HG03175 (cell line): ENCODE results near the gene NID1.
"Not testable (repeated sequence)": the region's sequence is repeated elsewhere in the genome, so short reads cannot be mapped to it uniquely, and the experiment has no call there.

ENCODE experiments used
- ATAC-seq: cut with Tn5 transposase; IDR thresholded peaks from one replicate; pipeline ENCODE4 v1.9.1; 2021; ENCODE audit warnings: mild to moderate bottlenecking, moderate library complexity; ENCODE audit not compliant: unreplicated experiment

NID1 gene

GRCh38 chr1:236029428-236029940, 35.4 kb downstream of the NID1 start:
- ATAC-seq = no peak

- ATAC-seq = no peak
Observed at GRCh38 chr1:236027104-236027503, 37.8 kb downstream of the NID1 start.

DNA sequence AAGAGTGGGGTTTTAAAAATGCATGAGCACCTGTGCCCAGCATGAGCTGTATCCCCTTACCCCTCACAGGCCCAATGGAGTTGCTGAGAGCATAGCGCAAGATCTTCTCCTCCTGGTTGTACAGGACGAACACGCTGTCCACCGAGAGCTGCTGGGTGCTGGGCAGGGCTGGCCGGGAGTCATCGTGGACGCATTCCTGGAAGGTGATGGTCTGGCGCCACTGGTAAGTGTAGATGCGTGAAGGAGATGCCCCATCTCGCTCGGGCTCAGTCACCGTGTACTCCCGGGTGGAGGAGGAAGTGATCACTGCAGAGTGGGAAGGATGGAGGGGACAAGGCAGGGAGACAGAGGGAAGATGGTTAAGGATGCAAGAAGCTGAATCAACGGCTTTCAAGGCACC, 39.1 kb downstream of the NID1 start:
- no peak for ATAC-seq

GRCh38 chr1:236024641-236025040, 40.2 kb downstream of the NID1 start:
- ATAC-seq = no peak

GRCh38 chr1:236023926-236024565, 40.8 kb downstream of the NID1 start:
- no peak for ATAC-seq

DNA sequence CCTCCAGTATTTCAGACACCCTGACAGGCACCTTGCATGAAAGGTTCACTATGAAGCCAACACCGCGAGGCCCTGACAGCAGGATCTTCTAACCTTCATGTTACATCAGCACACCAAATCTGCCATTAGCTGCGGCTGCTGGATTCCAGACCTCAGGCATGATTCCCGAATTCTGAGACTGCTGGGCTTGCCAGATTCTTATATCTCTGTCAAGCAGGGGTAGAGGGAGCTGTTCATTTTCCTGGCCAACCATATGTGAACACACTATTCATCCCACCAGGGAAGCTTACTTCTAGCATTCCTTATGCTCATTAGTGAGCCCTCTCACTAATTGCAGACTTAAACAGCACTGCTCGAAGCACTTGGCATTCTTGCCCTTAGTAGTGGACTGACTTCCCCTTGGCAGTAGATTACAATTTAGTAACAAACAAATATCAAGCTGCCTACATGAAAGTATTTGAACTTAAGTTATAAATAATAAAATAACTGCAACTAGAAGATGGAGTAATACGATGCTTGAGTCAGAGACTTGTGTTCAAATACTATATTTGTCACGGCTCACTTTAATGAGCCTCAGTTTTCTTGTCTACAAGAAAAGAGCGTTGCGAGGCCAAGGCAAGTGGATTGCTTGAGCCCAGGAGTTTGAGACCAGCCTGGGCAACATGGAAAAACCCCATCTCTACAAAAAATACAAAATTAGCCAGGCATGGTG, 43.3 kb downstream of the NID1 start:
- no peak for ATAC-seq

GRCh38 chr1:236020359-236021219, 44.3 kb downstream of the NID1 start:
- no peak for ATAC-seq

DNA sequence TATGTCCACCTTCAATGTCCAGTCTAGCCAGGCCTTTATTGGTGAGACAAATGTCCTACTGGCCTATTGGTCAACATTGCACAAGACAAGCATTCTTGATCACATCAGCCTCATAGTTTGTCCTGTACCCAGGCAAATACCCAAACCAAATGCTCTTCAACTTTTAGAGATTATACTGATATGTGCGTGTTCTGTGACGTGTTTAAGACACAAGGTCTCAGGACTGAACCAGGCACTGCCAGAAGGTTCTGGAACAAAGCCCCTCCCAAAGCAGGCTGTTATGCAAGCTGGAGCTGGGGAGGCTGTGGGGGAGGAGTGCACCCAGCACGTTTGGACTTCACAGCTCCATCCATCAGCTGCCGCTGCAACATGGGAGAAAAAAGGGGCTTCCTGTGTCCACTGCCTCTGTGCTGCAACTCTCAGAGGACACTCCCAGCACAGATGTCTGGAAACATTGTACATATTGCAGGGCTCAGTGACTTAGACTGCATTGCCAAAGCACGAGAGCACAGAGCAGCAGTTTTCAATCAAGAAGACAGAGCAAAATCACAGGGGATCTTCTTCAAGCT, 45.9 kb downstream of the NID1 start:
- ATAC-seq = no peak

DNA sequence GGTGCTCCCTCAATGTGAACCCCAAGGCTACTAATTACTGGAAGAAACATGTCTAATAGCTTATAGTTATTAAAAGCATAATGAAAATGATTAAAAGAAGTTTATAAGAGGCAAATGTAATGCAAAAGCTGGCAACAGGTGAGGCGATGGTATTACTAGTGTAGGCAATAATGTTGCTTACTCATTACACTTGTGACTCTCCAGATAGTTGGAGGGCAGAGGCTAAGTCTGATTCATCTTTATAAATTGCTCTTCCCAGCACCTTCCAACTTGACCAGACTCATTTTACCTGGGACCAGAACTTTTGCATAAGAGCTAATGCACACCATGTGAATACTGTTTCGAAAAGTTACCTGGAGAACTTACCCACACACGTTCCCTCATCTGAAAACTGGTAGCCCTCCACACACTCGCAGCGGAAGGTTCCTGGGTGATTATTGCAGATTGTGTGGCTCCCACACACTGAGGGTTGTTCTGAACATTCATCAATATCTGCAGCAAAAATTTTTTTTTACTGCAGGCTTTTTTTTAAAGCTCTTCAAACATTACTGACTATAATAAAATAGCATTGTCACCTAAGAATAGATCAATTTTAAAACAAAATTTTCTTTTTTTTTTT, 48.0 kb downstream of the NID1 start:
- ATAC-seq = no peak

DNA sequence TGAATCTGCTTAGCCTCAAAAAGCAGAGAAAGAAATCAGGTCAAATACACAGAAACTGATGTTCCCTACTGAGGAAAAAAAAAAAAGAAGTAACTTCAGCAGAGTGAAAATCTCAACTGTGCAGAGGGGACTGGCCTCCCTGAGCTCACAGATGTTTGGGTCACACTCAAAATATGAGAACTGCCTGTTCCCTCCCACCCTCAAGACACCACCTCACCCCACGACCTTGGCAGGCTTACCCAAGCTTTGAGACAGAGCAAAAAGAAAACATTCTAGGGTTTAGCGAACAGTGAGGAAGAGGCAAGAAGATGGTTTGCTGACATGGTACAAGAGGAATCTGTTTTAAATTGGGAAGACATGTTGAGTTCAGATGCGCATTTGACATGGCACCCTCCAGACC, 48.8 kb downstream of the NID1 start:
- ATAC-seq = no peak

GRCh38 chr1:236015539-236015938, 49.4 kb downstream of the NID1 start:
- no peak for ATAC-seq

DNA sequence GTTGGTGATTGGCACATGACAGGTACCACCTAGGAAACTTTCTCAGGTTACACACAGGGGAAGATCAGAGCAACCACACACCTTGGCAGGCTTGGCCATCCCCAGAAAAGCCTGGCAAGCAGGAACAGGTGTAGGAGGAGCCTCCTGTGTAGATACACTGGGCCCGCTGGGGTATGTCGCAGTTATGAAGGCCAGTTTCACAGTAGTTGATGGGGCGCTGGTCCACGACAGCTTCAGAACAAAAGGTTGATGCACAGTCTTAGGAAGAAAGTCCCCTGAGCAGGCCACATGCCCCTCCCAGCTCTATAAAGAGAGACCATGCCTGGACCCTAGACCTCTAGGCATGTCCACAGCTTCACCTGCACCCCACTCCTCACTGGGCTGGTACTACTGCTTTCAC, 51.6 kb downstream of the NID1 start:
- no peak for ATAC-seq

- no peak for ATAC-seq
Observed at GRCh38 chr1:236011641-236012040, 53.2 kb downstream of the NID1 start.

GRCh38 chr1:236010443-236010842, 54.4 kb downstream of the NID1 start:
- no peak for ATAC-seq

GRCh38 chr1:236009857-236010256, 55.0 kb downstream of the NID1 start:
- ATAC-seq = no peak

- ATAC-seq = no peak
Observed at GRCh38 chr1:236009191-236009590, 55.7 kb downstream of the NID1 start.

DNA sequence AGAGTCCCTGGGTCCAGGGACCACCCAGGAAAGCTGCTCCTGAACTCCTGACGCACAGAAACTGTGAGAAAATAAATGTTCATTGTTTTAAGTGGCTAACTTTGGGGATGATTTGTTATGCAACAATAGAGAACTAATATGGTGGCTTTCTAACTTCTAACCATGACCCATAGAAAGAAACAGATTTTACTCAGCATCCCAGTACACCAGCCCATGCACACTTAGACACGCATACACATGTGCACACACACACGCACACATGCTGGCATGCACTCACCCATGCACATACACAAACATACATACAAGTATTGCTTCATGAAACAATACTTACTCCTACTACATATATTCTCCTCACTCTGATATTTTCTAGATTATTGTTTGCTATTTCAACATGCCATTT, 57.1 kb downstream of the NID1 start:
- no peak for ATAC-seq

GRCh38 chr1:236003058-236003457, 61.8 kb downstream of the NID1 start:
- not testable (repeated sequence) for ATAC-seq

- ATAC-seq = no peak
Observed at GRCh38 chr1:236002572-236002971, 62.3 kb downstream of the NID1 start.

- ATAC-seq = no peak
Observed at GRCh38 chr1:236002025-236002390, 62.9 kb downstream of the NID1 start.

DNA sequence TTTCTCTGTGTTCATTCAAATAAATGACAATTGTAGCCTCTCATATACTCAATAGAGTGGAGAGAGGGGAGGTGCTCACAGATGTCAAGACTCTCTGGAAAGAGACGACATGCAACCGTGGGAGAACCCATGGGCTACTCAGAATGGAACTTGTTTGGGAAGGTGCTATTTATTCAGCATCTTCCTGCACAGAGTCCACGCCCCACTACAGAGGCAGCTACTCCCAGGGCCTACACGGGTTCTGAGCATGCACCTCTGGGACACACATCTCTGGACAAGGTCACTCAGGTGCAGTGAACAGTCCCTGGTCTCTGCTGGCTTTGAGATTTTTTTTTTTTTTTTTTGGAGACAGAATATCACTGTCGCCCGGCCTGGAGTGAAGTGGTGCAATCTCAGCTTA, 64.1 kb downstream of the NID1 start:
- no peak for ATAC-seq
